HG03175 (cell line): ENCODE measurements around the gene HOXA7.

ENCODE experiments used
- ATAC-seq: cut with Tn5 transposase; IDR thresholded peaks from one replicate; pipeline ENCODE4 v1.9.1; 2021; ENCODE audit warnings: mild to moderate bottlenecking, moderate library complexity; ENCODE audit not compliant: unreplicated experiment

Gene HOXA7

DNA sequence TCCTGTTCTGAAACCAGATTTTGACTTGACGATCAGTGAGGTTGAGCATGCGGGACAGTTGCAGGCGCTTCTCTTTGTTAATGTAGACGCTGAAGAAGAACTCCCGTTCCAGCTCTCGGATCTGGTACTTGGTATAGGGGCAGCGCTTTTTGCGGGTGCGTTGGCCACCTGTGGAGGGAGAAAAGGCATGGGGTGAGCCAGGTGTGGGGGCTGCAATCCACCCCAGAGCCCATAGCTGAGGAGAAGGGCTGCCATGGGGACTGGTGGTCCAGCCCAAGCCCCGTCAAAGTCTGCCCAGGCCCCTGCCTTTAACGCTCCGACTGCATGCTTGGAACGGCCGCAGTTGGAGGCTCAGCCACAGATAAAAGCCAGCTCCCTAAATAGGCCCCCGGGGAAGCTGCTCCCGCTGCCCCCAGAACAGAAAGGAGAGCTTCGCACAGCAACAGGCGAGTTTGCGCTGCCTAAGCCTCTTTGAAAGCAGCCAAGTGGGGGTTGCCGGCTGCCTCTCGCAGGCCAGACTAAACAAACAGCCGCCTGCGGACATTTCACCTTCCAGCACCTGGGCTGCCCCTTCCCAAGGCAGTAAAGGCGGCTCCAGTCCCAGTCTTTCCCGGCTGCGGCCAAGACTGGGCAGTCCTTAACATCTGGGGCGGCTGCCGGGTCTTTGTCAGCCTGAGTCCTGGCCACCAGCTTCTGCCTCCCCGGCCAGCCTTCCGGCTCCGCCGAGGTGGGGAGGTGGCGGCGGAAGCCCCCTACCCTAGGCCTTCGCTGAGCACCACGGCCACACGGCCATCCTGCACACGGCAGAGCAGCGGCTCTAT is 26.6 kb upstream of the HOXA7 start:
- ATAC-seq: no peak

- no peak for ATAC-seq
Observed at GRCh38 chr7:27182285-27182841, 25.9 kb upstream of the HOXA7 start.

DNA sequence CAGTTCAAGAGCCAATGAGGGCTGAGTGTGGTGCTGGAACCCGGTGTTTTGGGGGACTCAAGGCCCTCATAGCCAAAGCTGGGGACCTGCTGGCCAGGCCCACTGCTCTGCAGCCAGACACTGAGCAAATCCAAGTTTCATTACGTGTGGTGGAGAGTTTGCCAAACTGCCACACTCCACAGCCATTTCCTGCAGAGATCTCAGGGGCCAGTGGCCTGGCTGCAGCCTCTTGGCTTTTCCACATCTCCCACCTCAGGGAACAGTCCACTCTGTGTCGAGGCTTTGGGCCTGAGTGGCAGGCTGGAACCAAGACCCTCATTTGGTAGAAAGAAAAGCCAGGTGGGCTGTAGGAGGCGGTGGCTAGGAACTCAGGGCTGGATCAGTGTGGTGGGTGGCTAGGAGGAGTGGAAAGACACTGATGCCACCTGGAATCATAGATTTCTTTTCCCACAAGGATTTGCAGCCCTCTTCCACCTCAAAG is 25.4 kb upstream of the HOXA7 start:
- no peak for ATAC-seq

DNA sequence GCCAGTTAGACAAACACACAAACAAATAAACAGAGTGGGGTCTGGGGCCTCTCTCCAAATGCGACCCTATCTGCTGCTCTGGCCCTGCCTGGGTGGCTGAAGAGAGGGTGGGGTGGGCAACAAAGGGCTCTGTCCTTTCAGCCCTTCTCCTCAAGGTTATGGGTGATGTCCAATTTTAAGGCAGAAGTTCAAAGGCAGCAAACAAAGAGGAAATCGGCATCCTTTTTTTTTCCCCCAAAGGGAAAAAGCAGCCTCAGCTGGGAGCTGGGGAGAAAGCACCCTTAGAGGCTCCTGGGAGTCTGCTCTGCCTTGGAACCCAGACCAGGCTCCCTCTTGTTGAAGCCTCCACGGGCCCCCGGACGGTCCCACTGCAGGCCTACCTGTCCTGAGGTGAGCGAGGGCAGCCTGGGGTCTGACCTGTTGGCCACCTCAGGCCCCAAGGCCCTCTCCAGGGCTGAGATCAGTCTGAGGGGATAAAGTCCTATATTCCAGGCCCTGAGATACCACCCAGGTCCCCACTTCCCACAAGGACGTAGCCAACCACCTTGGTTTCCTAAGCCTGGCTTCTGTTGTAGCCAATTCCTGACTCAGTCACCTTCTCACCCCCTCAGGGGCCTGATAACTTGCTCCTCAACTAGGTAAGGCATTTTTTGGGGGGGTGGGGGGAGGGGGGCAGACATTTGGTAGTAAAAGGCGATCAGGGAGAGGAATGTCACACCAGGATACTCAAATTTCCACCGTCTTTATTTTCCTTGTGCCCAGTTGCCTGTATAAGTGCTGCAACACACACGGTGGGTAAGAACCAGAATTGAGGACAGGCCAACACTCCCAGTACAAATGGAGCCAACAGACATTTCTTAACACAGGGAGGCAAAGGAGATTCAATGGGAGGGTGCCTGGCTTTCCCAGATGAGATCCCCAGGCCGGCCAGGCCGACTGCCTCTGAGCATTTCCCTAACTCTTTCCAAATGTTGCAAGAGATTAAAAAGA is 24.3 kb upstream of the HOXA7 start:
- ATAC-seq: no peak

- no peak for ATAC-seq
Observed at GRCh38 chr7:27179503-27180430, 23.3 kb upstream of the HOXA7 start.

- ATAC-seq: no peak
Observed at GRCh38 chr7:27179030-27179429, 22.6 kb upstream of the HOXA7 start.

GRCh38 chr7:27178366-27178765 is 21.9 kb upstream of the HOXA7 start:
- no peak for ATAC-seq

GRCh38 chr7:27177795-27178320 is 21.4 kb upstream of the HOXA7 start:
- ATAC-seq: no peak

DNA sequence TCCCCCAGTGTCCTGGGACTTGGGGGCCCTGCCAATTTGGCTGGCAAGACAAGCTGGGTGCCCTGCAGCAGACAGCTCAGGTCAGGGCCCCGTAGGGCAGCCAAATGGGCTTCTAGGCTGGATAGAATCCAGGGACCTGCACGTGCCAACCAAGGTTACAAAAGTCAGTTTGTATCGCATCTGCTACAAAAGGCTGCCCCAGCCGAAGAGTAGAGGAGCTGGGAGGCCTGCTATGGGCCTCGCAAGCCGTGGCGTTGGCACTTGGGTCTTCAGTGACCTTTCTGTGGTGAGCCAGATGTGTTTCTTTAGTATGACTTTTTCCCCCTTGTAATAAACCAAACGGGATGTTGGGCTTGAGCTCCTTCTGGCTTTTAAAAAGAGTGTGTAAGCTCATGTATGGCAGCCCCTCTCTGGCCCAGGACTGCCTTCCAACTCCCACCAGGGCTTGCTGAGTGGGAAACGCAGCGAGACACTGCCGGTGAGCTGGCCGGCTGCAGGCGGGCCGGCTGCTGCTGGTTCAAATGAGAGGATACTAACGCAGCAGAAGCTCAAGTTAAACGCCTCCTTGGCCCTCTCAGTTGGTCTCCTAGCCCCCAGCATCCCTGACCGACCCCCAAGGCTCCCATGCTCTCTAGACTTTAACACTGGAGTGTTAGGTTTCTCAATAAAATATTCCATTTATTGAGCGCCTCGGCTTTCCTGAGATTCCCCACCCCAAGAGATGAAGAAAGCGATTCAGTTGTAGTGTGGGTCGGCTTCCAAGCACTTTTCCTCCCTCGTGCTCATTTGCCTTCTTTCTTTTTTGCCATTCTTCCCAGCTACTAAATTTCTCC is 20.7 kb upstream of the HOXA7 start:
- ATAC-seq: no peak

- ATAC-seq: no peak
Observed at GRCh38 chr7:27176524-27176845, 20.0 kb upstream of the HOXA7 start.

- ATAC-seq: no peak
Observed at GRCh38 chr7:27175626-27176523, 19.4 kb upstream of the HOXA7 start.

DNA sequence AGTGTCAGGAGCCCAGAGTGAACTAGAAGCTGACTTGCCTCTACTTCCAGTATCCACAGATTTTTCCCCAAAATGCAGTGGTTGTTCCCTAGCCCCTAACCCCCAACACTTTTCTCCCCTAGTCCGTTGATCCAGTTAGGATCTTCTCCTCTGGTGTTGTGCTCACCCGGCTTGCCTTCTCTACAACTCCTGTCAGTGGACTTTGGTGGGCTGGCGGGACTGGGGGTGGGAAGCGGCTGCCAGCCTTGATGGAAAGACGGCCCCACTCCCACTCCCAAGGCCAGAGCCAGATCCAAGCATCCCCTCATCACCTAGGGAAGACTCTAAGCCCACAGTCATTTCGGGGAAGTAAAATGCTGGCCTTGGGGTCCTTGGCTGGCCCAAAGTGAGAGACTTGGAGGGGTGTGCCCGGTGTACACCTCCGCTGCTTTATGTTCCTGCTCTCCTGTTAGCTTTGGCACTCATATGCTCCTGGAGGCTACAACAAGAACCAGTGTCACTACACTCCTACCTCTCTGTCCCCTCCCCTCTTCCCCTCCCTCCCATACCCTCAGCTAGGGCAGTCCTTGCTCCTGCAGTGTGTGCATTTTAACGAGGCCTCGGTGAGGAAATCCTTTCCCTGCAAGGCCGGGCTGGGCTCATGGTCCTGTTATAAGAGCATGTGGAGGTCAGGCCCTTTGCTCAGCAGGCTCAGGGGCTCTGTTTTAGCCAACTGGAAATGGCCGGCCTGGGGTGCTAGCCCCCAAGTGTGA is 18.6 kb upstream of the HOXA7 start:
- no peak for ATAC-seq

GRCh38 chr7:27173956-27174873 is 17.7 kb upstream of the HOXA7 start, which contains the start of gene HOXA10:
Gene HOXA10, minus strand, starts transcription at chr7:27174320. Its CDS starts 14 bp downstream, at chr7:27174306.
- no peak for ATAC-seq

GRCh38 chr7:27173511-27173955 is 17.1 kb upstream of the HOXA7 start:
- no peak for ATAC-seq

DNA sequence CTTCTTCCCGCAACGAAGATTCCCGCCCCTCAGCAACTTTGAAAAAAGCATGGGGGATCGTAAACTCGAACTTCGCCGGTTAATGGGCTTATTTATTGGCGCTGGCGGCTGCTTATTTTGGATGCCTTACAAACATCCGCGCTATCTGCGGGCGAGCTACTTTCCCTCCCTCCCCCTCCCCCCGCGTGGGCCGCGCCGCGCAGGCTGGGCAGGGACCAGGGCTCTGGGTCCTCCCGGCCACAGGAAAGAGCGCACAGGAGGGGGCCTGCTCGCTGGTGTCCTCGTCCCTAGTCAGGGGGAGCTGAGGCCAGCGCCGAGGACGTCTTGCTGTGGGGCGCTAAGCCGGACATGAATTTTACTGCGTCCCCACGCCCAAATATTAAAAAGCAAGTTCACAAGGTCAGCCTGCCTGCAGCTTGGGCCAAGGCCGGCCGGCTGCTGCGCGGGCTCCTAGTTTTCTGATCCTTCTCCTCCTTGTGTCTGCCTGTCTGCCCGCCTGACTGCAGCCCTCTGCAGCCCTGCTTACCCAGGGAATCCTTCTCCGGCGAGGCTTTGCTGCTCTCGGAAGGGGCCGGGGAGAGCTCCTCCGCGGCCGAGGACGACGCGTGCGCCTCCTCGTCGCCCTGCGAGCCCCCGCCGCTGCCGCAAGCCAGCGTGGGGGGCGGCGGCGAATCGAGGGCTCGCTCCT is 16.5 kb upstream of the HOXA7 start:
- no peak for ATAC-seq

GRCh38 chr7:27172315-27172774 is 15.9 kb upstream of the HOXA7 start:
- no peak for ATAC-seq
